ENCODE data around the gene ZBED2.

The ZBED2 gene

DNA sequence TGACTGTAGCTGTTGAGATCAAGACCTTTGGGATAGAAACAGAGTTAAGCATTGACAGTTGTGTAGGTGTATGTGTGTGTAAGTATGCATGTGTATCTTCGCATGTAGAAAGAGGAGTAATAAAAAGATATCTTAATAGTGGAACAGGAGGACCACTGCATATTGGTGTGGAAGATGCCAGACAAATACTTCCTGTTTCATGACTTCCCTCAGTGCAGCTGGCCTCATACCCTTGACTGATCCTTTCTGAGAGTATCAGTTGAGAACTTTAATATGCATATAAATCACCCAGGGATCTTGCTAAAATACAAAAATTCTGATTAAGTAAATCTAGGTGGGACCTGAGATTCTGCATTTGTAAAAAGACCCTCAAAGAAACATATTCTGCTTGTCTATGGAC lies 8.5 kb upstream of the ZBED2 start:
- DNase-seq, result no peak

DNA sequence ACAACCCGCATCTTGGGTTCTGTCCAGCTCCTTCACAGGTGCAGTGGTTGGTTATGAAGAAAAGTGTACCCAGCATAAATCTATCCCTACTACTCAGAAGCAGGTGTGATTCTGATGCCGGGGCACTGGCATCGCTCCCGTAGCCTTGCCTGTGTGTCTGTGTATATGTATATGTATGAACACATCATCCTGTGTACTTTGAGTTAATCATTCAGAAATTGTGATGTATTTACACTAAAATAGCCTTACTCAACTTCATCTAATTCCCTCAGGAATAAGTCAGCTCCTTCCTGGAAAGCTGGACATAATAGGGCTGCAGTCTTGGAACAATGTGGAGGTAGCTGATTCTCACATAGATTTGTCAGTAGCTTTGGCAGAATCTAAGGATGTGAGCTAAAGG lies 6.7 kb upstream of the ZBED2 start:
- DNase-seq, result no peak

DNA sequence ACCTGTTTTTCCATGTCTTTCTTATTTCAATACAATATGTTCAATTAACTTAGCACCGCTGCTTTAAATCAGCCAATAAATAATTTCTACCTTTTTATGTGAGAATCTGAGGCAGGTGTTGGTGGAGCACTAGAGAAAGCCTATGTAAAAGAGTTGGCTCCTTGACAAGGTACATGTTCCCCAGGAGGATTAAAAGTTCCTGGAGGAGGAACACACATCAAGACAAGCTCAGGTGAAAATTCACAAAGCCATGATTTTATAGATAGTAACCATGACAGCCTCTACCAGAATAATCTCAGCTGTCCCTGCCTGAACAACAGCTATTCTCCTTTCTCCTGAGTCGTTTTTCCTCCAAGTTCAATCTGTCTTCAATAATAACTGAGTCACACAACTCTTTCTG lies 3.4 kb upstream of the ZBED2 start:
- DNase-seq, result no peak

DNA sequence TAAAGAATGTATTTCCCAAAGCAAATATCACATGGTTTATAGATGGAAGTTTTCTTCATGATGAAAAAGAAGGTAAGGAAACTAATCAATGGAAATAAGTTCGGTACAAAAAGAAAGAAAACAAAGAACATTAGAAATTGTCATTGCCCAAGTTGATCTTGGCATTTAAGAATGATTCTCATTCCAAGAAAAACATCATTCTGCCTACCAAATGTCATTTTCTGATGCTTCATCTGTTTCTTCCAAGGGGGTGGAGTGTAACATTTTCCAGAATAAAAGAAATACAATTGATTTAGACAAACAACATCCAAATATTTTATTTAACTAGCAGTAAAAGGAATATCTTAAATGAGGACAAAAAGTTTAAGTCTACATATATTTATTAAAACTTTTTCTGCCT lies 3.0 kb upstream of the ZBED2 start:
- DNase-seq, result no peak

DNA sequence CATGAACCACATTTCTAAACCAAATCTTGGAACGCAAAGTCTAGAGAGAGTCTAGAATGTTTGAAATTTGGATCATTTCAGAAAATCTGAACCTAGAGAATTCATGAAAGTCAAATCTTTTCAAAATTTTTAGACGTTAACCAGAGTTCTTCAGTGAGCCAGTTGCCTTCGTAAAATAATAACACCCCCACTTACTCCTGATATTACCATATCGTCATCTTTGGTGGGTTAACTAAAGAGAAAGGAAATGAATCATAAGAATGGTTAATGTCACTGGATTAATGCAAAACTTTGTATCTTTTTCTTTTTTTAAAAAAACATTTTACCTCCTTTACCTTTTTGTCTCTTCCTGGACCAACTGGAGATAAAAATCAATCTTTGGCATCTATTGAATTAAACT lies 1.2 kb upstream of the ZBED2 start:
- DNase-seq, result no peak

DNA sequence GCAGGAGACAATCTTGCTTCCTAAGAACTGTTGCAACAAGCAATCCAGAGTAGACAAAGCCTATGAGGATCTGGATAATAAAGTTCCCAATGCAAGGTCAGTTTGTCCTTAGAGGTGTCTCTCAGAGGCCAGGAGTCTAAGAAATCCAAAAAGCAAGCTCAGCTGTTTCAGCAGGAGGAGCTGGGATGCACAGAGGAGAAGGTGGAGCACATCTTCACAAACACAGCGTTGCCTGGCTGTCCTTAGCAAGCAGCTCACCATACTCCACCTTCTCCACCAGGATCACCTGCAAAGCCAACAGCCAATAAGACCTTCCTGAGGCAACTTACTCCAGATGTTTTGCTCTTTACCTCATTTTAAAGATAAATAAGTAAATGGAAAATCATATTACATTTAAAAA lies 365 bp downstream of the ZBED2 start:
- no peak for DNase-seq

DNA sequence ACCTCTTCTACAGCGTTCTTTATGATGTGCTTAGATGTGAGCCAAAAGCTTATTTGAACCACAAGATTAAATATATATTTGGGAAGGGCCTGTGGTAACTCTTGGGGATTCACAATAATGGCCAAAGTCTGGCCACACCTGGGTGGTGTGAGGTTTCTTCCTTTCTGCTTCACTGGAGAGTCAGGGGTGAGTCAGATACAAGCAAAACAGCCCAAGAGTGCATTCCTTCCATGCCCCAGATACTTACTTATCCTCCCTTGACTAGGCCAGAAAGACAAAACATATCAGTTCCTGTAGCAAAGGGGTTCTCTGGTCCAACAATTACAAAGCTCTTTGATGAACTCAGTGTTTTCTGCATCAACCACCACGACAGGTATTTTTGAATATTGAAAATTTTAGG lies 941 bp downstream of the ZBED2 start:
- DNase-seq, result no peak

DNA sequence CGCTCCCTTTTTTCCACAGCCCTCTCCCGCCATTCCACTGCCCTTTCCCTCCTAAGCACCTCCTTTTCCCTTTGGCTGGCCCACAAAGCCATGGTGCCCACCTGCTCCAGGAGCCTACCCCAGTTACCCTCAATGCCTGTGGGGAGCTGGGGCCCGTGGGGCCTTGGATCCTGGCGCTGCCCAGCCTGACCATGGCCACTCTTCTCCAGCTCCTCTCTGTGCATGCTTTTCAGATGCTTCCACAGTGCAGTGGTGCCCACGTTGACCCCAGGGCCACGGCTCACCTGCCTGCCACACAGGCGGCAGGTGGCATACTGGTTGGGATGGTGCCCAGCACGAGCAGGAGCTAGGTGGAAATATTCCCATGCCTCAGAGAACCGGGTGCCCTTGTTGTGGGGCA lies 1.5 kb downstream of the ZBED2 start:
- no peak for DNase-seq

DNA sequence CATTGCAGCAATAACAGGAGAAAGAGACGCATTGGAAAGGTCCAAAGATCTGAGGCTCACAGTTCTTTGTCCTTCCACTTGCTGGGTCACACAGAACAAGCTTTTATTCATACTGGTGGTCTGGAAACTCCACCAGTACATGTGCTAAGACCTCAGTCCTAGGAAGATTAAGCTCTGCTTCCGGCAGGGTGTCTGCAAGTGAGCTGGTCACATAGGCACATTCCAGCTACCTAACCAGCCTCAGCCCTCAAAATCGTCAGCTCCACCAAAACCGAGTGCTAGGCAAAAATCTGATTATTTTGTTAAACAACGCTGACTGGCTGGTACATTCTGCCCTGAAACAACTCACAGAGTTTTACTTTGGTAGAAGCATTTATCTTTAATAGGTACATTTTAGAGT lies 2.2 kb downstream of the ZBED2 start:
- no peak for DNase-seq

DNA sequence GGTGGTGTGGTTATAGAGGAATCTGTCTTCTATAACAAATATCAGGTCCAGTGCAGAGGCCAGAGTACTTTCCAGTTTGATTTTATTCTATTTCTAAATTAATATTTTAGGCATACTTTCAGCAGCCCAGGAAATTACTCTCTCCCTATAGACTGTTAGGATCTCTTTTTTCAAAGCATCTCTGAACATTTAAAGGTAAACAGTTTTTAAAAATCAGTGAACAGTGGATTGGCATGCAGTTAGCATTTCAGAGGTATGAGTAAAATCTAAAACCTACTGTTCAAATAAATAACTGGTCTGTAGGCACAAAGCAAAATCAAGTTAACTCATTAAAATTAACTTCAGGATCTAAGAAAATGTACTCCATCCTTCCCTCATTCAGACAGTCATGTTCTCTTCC lies 3.0 kb downstream of the ZBED2 start:
- no peak for DNase-seq

DNA sequence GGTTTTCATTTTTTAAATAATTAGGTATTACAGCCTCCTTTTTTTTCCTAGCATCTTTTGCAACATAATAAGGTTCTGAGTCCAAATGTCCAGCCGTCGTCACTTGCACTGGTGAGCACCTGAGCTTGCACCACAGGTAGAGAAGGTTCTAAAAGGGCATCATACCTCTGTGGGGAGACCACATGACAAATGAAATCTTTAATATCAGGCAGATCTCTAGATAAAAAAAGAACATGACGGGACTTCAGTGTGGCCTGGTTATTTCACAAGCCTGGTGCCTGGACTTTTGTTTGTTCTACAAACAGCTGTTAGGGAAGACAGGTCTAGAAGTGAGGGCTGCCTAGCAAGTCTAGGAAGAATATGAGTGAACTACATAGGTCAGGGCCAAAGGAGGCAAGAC lies 3.6 kb downstream of the ZBED2 start:
- no peak for DNase-seq

DNA sequence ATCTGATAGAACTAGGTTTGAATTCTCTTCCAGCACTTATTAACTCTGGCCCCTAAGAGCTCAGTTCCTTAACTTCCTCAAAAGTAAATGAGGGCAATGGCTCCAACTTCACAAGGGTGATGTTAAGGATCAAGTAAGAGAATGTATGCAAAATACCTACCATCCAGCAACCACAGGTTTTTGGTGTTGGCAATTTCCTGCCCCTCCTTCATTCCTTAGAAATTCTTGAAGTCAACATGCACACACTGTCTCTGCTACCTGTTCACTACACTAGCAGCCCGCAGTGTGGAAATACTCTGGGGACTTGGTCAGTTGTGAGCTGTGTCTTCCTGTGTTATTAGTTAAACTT lies 5.0 kb downstream of the ZBED2 start:
- no peak for DNase-seq

DNA sequence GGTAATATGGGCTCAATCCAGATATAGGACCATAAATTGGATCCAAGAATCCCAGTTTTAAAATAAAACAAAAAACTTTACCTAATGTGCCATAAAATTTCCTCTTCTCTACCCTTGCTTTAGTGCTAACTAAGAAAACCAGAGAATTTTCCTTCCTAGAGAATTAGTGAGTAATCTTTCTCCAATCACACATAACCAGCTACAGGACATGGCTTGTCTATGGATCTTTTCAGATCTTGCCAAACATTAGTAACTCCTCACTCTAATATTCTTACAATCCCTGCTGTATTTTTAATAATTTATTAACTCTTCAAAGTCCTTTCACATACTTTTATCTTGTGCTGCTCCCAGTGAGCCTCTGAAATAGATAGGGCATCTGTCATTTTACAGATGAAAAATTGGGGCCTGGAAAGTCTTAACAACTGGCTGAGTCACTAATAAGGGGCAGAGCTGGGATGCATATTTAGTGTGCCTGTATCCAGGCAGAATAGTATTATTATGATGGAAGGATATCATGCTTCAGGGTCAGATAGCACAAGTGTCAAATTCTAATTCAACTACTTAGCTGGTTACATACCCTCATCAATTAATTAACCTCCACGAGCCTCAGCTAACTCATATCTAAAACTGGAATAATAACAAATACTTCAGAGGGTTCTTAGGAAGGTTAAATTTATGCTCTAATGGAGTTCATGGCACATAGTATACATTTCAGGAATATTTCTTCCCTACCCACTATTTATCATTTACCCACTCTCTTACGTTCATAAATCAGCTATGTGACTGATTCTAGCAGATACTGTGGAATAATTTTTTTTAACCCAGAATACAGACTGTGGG lies 5.6 kb downstream of the ZBED2 start:
- DNase-seq, result no peak

DNA sequence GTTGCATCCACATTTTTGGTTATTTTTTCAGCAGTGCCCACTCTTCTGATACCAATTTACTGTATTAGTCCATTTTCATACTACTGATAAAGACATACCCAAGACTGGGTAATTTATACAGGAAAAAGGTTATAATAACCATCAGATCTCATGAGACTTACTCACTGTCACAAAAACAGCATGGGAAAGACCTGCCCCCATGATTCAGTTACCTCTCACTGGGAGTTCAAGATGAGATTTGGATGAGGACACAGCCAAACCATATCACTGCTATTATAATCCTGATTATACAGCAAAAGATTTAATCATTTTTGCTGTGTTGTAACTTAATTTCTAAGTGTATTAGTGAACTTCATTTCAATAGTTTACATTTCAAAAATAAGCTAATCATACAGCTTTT lies 6.6 kb downstream of the ZBED2 start:
- no peak for DNase-seq

DNA sequence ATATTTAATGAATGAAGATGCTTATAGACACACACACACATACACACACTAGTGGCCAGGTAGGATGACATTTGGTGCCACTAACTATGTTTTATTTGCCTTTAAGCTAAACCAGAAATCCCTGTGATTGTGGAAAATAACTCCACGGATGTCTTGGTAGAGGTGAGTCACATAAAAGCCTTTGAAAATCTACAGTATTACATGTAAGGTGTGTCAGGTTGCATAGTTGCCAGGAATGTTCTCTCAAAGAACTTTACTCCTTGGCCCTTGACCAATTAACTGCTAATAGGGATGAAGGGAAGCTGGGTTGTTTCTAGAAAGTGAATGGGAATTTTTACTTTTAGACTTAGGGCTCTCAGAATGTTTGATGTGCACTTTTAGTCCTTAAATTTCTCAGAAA lies 9.9 kb downstream of the ZBED2 start:
- DNase-seq, result no peak

DNA sequence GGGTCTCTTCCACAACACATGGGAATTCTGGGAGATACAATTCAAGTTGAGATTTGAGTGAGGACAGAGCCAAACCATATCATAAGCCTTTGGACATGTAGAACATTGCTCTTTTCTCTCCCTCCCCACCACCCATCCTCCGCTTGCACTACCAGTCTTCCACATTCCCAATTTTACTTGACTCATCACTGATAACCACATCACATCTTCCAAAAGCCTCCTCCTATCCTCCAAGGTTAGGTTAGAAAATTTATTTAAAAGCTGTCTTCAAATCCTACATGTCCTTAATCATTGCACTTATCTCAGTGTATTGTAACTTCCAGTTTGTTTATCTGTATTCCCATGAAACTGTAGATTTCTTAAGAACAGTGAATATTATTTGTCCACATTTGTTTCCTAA lies 10.4 kb downstream of the ZBED2 start:
- DNase-seq, result no peak

DNA sequence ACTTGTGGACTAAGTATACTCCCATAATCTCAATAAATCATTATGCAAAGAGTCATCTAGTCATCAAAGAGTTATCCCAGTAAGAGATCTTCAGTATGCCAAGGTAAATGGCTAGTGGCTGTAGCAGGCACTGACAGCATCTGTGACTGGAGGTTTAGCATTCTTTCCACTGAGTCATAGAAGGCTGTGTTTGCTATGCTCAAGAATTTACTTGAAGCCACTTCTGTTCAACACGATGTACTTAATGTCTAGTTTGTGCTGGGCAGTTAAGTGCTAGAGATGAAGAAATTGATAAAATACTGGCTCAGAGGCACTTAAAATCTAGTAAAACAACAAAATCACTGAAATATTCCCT lies 13.0 kb downstream of the ZBED2 start:
- no peak for DNase-seq

DNA sequence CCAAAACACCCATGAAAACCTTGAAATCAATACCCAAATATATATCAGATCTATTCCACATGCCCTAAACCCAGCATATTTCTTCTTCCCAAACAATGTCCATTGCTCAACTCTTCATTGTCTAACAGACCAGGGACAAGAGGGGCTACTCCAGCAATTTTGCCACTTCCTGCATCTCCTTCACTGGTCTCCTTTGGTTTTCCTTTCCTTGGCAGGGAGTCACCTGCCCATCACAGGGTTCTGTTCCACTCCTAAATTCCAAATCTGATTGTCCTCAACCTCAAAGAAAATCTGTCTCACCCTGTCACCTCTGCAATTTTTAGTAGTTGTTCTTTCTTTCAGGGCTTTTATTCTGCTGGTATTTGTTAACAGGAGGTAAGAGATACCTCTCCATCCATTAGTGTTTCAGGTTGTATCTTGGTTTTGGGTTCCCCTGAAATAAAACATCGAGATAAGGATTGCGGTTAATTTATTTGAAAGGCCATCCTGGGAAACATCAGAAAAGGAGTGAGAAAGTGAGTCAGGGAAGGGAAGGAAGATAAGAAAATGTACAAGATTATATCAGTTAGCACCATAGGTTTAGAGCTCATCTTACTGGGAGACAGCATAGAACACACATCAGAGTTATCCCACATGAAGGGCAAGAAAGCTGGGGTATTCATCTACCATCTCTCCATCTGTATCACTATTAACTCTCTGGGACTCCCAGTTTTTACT lies 13.6 kb downstream of the ZBED2 start:
- no peak for DNase-seq

DNA sequence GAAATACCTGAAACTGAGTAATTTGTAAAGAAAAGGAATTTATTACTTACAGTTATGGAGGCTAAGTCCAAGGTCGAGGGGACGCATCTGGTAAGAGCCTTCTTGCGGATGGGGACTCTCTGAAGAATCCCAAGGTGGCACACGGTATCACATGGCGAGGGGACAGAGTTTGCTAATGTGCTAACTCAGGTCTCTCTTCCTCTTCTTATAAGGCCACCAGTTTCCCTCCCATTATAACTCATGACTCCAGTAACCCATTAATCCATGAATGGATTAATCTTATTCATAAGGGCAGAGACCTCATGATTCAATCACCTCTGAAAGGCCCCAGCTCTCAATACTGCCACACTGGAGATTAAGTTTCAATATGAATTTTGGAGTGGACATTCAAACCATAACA lies 15.7 kb downstream of the ZBED2 start:
- no peak for DNase-seq

DNA sequence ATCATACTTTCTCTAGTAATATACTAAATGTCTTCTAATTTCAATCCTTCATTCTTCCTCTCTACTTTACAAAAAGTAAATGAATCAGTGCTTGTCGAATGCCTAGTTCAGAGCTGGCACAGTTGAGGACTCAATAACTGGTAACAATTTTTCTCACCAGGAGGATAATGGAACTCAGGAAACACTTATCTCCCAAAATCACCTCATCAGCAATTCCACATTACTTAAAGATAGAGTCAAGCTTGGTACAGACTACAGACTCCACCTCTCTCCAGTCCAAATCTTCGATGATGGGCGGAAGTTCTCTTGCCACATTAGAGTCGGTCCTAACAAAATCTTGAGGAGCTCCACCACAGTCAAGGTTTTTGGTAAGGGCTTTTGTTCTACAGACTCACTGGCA lies 16.3 kb downstream of the ZBED2 start:
- DNase-seq, result no peak

DNA sequence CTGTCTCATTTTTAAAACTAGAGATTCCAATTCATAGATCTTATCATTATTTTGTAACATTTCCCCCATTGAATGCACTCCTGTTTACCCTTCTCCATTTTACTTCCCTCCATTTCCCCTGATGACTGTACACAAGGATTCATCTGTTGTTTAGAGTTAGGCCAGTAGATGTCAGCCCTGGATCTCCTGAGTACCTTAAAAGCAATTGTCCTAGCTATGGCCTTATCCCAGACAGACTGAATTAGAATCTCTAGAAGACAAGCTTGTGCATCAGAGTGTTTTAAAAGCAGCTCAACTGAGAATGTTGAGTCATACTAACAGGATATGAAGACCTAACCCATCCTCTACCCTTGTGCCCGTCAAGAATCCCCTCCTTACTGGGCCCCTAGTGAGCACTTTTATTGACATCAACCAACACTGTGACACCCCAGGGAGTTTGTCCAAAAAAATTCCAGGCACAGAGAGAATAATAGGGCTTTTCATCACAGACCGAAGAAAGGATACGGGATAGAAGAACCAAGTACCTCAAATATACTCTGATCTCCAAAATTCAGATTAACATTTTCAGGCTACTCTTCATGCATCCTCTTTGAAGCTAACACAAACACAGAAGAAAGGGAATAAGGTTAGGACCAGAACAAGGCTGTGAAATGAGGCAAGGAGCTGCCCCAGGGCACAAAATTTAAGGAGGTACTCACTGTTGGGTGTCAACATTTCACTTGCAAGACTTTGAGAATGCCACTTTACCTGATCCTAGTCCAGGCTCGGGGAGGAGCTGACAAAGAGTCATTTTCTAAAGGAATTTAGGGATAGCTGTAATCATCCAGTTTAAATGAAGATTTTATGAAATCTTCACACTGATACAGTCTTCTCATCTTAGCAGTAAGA lies 17.1 kb downstream of the ZBED2 start:
- no peak for DNase-seq

DNA sequence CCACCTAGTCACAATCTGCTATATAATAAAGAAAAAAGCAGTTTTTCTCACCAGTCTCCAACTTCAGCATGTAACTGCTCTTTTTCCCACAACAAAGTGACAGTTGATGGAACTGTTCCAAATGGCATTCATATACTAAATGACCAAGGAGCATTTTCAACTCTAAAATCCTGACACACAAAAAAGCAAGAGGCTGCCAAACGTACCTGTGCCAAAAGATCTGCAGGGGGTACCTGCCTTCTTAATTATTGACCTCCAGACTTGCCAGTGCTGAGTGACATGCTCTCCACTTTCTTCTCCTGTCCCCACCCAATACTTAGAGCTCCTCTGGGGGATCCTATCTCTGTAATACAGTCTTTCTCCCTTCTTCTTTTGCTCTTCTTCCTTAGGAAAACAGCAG lies 18.0 kb downstream of the ZBED2 start:
- DNase-seq, result no peak

DNA sequence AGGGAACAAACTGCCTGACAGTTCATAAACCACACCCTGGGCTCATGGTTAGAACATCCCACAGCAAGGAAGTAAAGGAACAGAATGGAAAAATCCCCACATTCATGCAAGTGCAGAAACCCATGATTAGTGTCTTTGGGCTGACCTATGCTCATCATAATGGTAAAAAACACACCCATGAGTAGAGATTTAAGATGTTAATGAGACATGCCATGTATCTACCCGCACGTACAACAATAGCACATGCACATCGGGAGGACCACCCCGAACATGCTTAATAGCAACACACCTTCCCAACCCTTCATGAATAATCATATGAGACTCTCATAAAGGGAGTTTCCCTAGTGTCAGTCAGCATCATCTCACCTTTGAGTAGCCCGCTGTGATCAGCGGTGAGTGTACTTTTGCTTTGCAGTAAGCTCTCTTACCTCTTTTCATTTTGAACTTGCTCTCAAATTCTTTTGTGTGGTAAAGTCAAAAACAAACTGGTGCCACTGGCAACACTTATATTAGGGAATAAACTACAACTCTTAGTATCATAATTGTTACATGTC lies 23.2 kb downstream of the ZBED2 start:
- DNase-seq, result peak in 1 of 2 experiments; percentile 44

DNA sequence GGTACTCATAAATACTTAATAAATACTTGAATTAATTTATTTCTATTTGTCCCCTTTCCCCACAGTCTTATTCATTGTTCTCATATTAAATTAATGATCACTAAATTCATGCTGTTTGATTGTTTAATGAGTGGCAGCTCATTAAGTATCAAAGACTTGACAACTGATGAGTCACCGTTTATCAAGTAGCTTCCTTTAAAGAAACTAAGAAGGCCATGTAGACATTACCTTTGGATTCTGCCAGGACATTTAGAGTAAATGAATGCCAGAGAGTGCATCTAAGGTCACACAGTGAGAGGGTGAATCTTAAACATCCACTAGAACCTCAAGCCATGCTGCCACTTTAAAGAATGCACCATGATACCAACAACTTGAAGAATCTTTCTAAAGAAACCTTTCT lies 23.9 kb downstream of the ZBED2 start:
- no peak for DNase-seq

Data from stimulated activated CD4-positive, alpha-beta T cell treated with anti-CD3 and anti-CD28 coated beads, Interleukin-4, amount 100 ng/mL, for 4 hours (primary cell).